ENCODE data around the gene GASK1B.

DNA sequence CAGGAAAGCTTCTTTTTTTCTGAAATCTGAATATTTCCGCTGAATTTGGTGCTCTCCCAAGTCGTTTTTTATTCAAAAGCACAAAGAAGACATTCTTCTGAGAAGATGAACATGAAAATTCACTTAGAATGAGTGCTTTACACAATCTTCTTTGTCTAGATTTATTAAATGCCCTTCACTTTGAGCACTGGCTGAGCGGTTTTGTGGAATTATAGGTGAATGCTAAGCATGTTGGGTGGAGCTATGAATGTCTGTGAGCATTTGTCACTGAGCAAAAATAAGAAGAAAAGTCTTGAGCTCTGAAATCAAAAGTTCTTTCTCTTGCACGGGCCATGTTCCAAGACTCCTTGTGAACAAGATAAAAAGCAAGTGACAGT lies 13.1 kb downstream of the GASK1B start:
- TF ChIP-seq, protein P1, sequence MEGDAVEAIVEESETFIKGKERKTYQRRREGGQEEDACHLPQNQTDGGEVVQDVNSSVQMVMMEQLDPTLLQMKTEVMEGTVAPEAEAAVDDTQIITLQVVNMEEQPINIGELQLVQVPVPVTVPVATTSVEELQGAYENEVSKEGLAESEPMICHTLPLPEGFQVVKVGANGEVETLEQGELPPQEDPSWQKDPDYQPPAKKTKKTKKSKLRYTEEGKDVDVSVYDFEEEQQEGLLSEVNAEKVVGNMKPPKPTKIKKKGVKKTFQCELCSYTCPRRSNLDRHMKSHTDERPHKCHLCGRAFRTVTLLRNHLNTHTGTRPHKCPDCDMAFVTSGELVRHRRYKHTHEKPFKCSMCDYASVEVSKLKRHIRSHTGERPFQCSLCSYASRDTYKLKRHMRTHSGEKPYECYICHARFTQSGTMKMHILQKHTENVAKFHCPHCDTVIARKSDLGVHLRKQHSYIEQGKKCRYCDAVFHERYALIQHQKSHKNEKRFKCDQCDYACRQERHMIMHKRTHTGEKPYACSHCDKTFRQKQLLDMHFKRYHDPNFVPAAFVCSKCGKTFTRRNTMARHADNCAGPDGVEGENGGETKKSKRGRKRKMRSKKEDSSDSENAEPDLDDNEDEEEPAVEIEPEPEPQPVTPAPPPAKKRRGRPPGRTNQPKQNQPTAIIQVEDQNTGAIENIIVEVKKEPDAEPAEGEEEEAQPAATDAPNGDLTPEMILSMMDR (IDR thresholded peaks at IDR 0.05), result no peak
- TF ChIP-seq EP300 (IDR thresholded peaks at IDR 0.05) (no peak), POLR2A (IDR thresholded peaks at IDR 0.05) (no peak)
